GM23338 (cell line): ENCODE measurements around the gene SURF1. TPM values are rescaled to one million over a fixed set of nuclear protein-coding genes. Genes with fewer than 3 reads are reported as not detected.

Experiments used
- ATAC-seq: fragments of 200-7000 bp; cut with Tn5 transposase; 3 replicates; pipeline ENCODE4 v1.9.1; 2020
- DNase-seq: peaks from one replicate; pipeline ENCODE4 v3.0.0-alpha.2; 2015; ENCODE audit warnings: low spot score
- H2AFZ ChIP-seq: fragments of 200-600 bp; sonication (generic); 2 replicates; pipeline ENCODE4 v1.8.0; 2016; ENCODE audit warnings: antibody characterized with exemption, mild to moderate bottlenecking, moderate library complexity
- H3F3A ChIP-seq: fragments of 200-600 bp; sonication (generic); replicated peaks from 2 replicates; pipeline ENCODE4 v1.8.0; 2017; ENCODE audit warnings: antibody characterized with exemption, mixed run types, low read depth
- H3K27ac ChIP-seq: fragments of 200-600 bp; sonication (generic); 2 replicates; pipeline ENCODE4 v1.6.1; 2016; ENCODE audit warnings: low read depth
- H3K27me3 ChIP-seq: fragments of 200-600 bp; sonication (generic); 2 replicates; pipeline ENCODE4 v1.8.0; 2016; ENCODE audit warnings: mild to moderate bottlenecking, mixed run types, moderate library complexity; ENCODE audit not compliant: insufficient read depth
- H3K36me3 ChIP-seq: fragments of 200-600 bp; sonication (generic); 2 replicates; pipeline ENCODE4 v1.8.0; 2016; ENCODE audit warnings: mild to moderate bottlenecking; ENCODE audit not compliant: insufficient read depth
- H3K4me1 ChIP-seq: fragments of 200-600 bp; sonication (generic); 2 replicates; pipeline ENCODE4 v1.8.0; 2016; ENCODE audit warnings: mild to moderate bottlenecking, moderate library complexity; ENCODE audit not compliant: insufficient read depth
- H3K4me2 ChIP-seq: fragments of 200-600 bp; sonication (generic); 2 replicates; pipeline ENCODE4 v1.7.1; 2017; ENCODE audit warnings: mixed run types
- H3K4me3 ChIP-seq: fragments of 200-600 bp; sonication (generic); 2 replicates; pipeline ENCODE4 v1.6.1; 2016; ENCODE audit warnings: mixed run types
- H3K79me2 ChIP-seq: fragments of 200-600 bp; sonication (generic); replicated peaks from 2 replicates; pipeline ENCODE4 v1.8.0; 2017; ENCODE audit warnings: mild to moderate bottlenecking; ENCODE audit not compliant: insufficient read depth
- H3K9me2 ChIP-seq: fragments of 200-600 bp; sonication (generic); 2 replicates; pipeline ENCODE4 v1.8.0; 2017; ENCODE audit not compliant: insufficient read depth
- H4K20me1 ChIP-seq: fragments of 200-600 bp; sonication (generic); replicated peaks from 2 replicates; pipeline ENCODE4 v1.8.0; 2017; ENCODE audit warnings: mild to moderate bottlenecking; ENCODE audit not compliant: insufficient read depth
- H3K27ac Mint-ChIP-seq: 2 replicates; pipeline ENCODE4 v1.8.0; 2020; ENCODE audit warnings: inconsistent platforms, mild to moderate bottlenecking, moderate library complexity, mixed read lengths
- H3K27me3 Mint-ChIP-seq: 3 replicates; pipeline ENCODE4 v1.8.0; 2022; ENCODE audit warnings: low read depth, mild to moderate bottlenecking, moderate library complexity, mixed read lengths, inconsistent platforms; ENCODE audit not compliant: insufficient read depth, poor library complexity
- H3K36me3 Mint-ChIP-seq: 3 replicates; pipeline ENCODE4 v1.8.0; 2021; ENCODE audit warnings: low read depth, mild to moderate bottlenecking, inconsistent platforms, moderate library complexity, mixed read lengths
- H3K4me1 Mint-ChIP-seq: 3 replicates; pipeline ENCODE4 v1.8.0; 2020; ENCODE audit warnings: mild to moderate bottlenecking, inconsistent platforms, mixed read lengths
- H3K4me3 Mint-ChIP-seq: 3 replicates; pipeline ENCODE4 v1.8.0; 2021; ENCODE audit warnings: moderate library complexity, mild to moderate bottlenecking, inconsistent platforms, mixed read lengths
- H3K9me3 Mint-ChIP-seq: 3 replicates; pipeline ENCODE4 v1.8.0; 2020; ENCODE audit warnings: moderate library complexity, mild to moderate bottlenecking, inconsistent platforms, mixed read lengths
- CREB1 ChIP-seq: fragments of 250-450 bp; sonication (Bioruptor Pico); IDR thresholded peaks from 2 replicates; pipeline ENCODE4 v1.5.0; 2020; ENCODE audit warnings: low read depth, mild to moderate bottlenecking, moderate library complexity
- CTCF ChIP-seq, 2 experiments: fragments of 200-600 bp in 1 of 2; sonication (generic) in 1 of 2; conservative IDR thresholded peaks; 2 replicates each; pipeline versions ENCODE4 v1.5.1 to v1.6.1; 2016 to 2017; ENCODE audit warnings: antibody characterized with exemption in 2 of 2, low read depth in 2 of 2, mild to moderate bottlenecking in 2 of 2, moderate library complexity in 1 of 2
- ETS1 ChIP-seq: IDR thresholded peaks from 2 replicates; pipeline ENCODE4 v1.6.1; 2016; ENCODE audit warnings: antibody characterized with exemption
- EZH2 ChIP-seq: fragments of 200-600 bp; sonication (generic); IDR thresholded peaks from one replicate; pipeline ENCODE4 v1.8.0; 2017; ENCODE audit warnings: antibody characterized with exemption, mild to moderate bottlenecking, low read depth; ENCODE audit not compliant: unreplicated experiment
- EZH2phosphoT487 ChIP-seq: fragments of 200-600 bp; sonication (generic); IDR thresholded peaks from one replicate; pipeline ENCODE4 v1.8.1; 2018; ENCODE audit warnings: antibody characterized with exemption; ENCODE audit not compliant: unreplicated experiment
- JUNB ChIP-seq: IDR thresholded peaks from one replicate; pipeline ENCODE4 v1.6.1; 2016; ENCODE audit warnings: antibody characterized with exemption; ENCODE audit not compliant: unreplicated experiment
- NANOG ChIP-seq: IDR thresholded peaks from 2 replicates; pipeline ENCODE4 v1.6.1; 2016; ENCODE audit warnings: antibody characterized with exemption, borderline replicate concordance
- STAT1 ChIP-seq: IDR thresholded peaks from one replicate; pipeline ENCODE4 v1.6.1; 2016; ENCODE audit warnings: antibody characterized with exemption; ENCODE audit not compliant: unreplicated experiment
- ZNF114 ChIP-seq: fragments of 250-450 bp; sonication (Bioruptor Pico); IDR thresholded peaks from 2 replicates; pipeline ENCODE4 v1.5.0; 2020; ENCODE audit warnings: mild to moderate bottlenecking, moderate library complexity
- ZNF331 ChIP-seq: fragments of 250-450 bp; sonication (Bioruptor Pico); IDR thresholded peaks from 2 replicates; pipeline ENCODE4 v1.5.0; 2020; ENCODE audit warnings: low read depth, mild to moderate bottlenecking, moderate library complexity
- polyA plus RNA-seq: library from polyadenylated mRNA; unstranded; fragments of >200 nt; fragmentation: Nextera tagmentation; extraction: Ambion mirVana; gene quantifications from 2 replicates; pipeline ENCODE4 v1.2.1, GENCODE V29; 2016
- total RNA-seq: library from RNA; depleted of rRNA; stranded (reverse); fragments of >200 nt; shearing (Covaris generic); gene quantifications from 2 replicates; pipeline ENCODE4 v1.2.3, GENCODE V29; 2014

The SURF1 gene
- total and polyA plus RNA-seq, 2 experiments from 2014 or later, result 39.1 to 52.6 TPM

GRCh38 chr9:133342069-133342406 is 14.2 kb downstream of the SURF1 start (continued):
- TF ChIP-seq CTCF (conservative IDR thresholded peaks at IDR 0.05; ENCODE audit: low read depth in 2 of 2) (peak; percentile 48 to 69; a peak in 3 of 4 replicates), EZH2phosphoT487 (no peak), ZNF331 (no peak)

GRCh38 chr9:133341369-133342068 is 14.8 kb downstream of the SURF1 start:
- Histone ChIP-seq H3K9me2 (no peaks in the 10 kb centered on the region), H3K4me2 (no peak overlapping the region), H3K36me3 (peaks cover 21% of the 10 kb centered on the region), H3K27me3 (no peaks in the 10 kb centered on the region), H4K20me1 (peaks cover 22% of the 10 kb centered on the region), H3K4me3 (no peak overlapping the region), H3K79me2 (peaks cover 14% of the 10 kb centered on the region), H3K4me1 (peaks cover 3% of the 10 kb centered on the region), H2AFZ (no peak overlapping the region), H3F3A (peaks cover 33% of the 10 kb centered on the region; the same call in 1 of the 2 replicates), H3K27ac (no peak overlapping the region)
- ATAC-seq (no peak), DNase-seq (no peak)
- H3K4me1 Mint-ChIP-seq, result peaks cover 7% of the 10 kb centered on the region
- TF ChIP-seq STAT1, result no peak
- no peak for TF ChIP-seq JUNB
- no peak for TF ChIP-seq EZH2
- TF ChIP-seq EZH2phosphoT487, result no peak
- TF ChIP-seq ETS1, result no peak
- no peak for TF ChIP-seq ZNF114
- TF ChIP-seq CREB1 (CRISPR knock-in tag), result no peak
- no peak for TF ChIP-seq NANOG
- no peak for TF ChIP-seq CTCF (conservative IDR thresholded peaks at IDR 0.05; ENCODE audit: low read depth in 2 of 2)
- no peak overlapping the region for H3K4me3 Mint-ChIP-seq
- peaks cover 6% of the 10 kb centered on the region for H3K27me3 Mint-ChIP-seq
- no peak overlapping the region for H3K27ac Mint-ChIP-seq
- no peaks in the 10 kb centered on the region for H3K9me3 Mint-ChIP-seq
- H3K36me3 Mint-ChIP-seq, result peaks cover 76% of the 10 kb centered on the region
